ENCODE results near the gene MCTP2.

Gene MCTP2

GRCh38 chr15:94205366-94205765 lies 26.0 kb upstream of the MCTP2 start:
- Histone ChIP-seq H3K4me1 (ENCODE audit: control insufficient read depth, low read length) (peaks cover 2% of the 10 kb centered on the region; the same call in 1 of the 2 replicates), H3K4me3 (ENCODE audit: low read length) (no peak overlapping the region), H3K9me2 (replicated peaks; ENCODE audit: control insufficient read depth, low read length) (no peaks in the 10 kb centered on the region), H3K79me2 (ENCODE audit: control insufficient read depth, low read length) (no peaks in the 10 kb centered on the region), H3F3A (ENCODE audit: control insufficient read depth, insufficient read depth) (no peaks in the 10 kb centered on the region), H3K9me3 (ENCODE audit: control insufficient read depth, insufficient read depth, low read length) (no peaks in the 10 kb centered on the region), H3K27me3 (ENCODE audit: control insufficient read depth, low read length) (no peaks in the 10 kb centered on the region), H3K4me2 (ENCODE audit: low read length) (no peak overlapping the region), H3K36me3 (ENCODE audit: control insufficient read depth, low read length) (no peaks in the 10 kb centered on the region), H3K27ac (ENCODE audit: low read depth, low read length) (no peak overlapping the region), H4K20me1 (ENCODE audit: control insufficient read depth, insufficient read depth, low read depth, low read length) (no peaks in the 10 kb centered on the region)
- no peak for TF ChIP-seq CTCF (IDR thresholded peaks at IDR 0.05; ENCODE audit: low read depth, low read length, poor library complexity, severe bottlenecking)
- no peak for TF ChIP-seq EZH2phosphoT487 (IDR thresholded peaks at IDR 0.05; ENCODE audit: borderline replicate concordance, low read length)

GRCh38 chr15:94206463-94207167 lies 24.7 kb upstream of the MCTP2 start:
- no peaks in the 10 kb centered on the region for H3K36me3 ChIP-seq (ENCODE audit: control insufficient read depth, low read length)
- peaks cover 2% of the 10 kb centered on the region; the same call in 1 of the 2 replicates for H3K4me1 ChIP-seq (ENCODE audit: control insufficient read depth, low read length)
- no peaks in the 10 kb centered on the region for H3K79me2 ChIP-seq (ENCODE audit: control insufficient read depth, low read length)
- TF ChIP-seq EZH2phosphoT487 (IDR thresholded peaks at IDR 0.05; ENCODE audit: borderline replicate concordance, low read length) = no peak
- no peak for TF ChIP-seq CTCF (IDR thresholded peaks at IDR 0.05; ENCODE audit: low read depth, low read length, poor library complexity, severe bottlenecking)
- no peaks in the 10 kb centered on the region for H3K9me3 ChIP-seq (ENCODE audit: control insufficient read depth, insufficient read depth, low read length)
- no peaks in the 10 kb centered on the region for H4K20me1 ChIP-seq (ENCODE audit: control insufficient read depth, insufficient read depth, low read depth, low read length)
- H3F3A ChIP-seq (ENCODE audit: control insufficient read depth, insufficient read depth) = no peaks in the 10 kb centered on the region
- no peak overlapping the region for H3K4me3 ChIP-seq (ENCODE audit: low read length)
- no peak overlapping the region for H3K27ac ChIP-seq (ENCODE audit: low read depth, low read length)
- no peak overlapping the region for H3K4me2 ChIP-seq (ENCODE audit: low read length)
- no peaks in the 10 kb centered on the region for H3K27me3 ChIP-seq (ENCODE audit: control insufficient read depth, low read length)
- H3K9me2 ChIP-seq (replicated peaks; ENCODE audit: control insufficient read depth, low read length) = no peaks in the 10 kb centered on the region

GRCh38 chr15:94212291-94212690 lies 19.1 kb upstream of the MCTP2 start:
- Histone ChIP-seq H3K79me2 (ENCODE audit: control insufficient read depth, low read length) (no peaks in the 10 kb centered on the region), H3K4me2 (ENCODE audit: low read length) (no peak overlapping the region), H3K36me3 (ENCODE audit: control insufficient read depth, low read length) (no peaks in the 10 kb centered on the region), H3K27ac (ENCODE audit: low read depth, low read length) (no peak overlapping the region), H3K9me2 (replicated peaks; ENCODE audit: control insufficient read depth, low read length) (no peaks in the 10 kb centered on the region), H3K27me3 (ENCODE audit: control insufficient read depth, low read length) (no peaks in the 10 kb centered on the region), H4K20me1 (ENCODE audit: control insufficient read depth, insufficient read depth, low read depth, low read length) (no peaks in the 10 kb centered on the region), H3K4me3 (ENCODE audit: low read length) (no peak overlapping the region), H3K9me3 (ENCODE audit: control insufficient read depth, insufficient read depth, low read length) (no peaks in the 10 kb centered on the region), H3K4me1 (ENCODE audit: control insufficient read depth, low read length) (peaks cover 4% of the 10 kb centered on the region; the same call in 1 of the 2 replicates), H3F3A (ENCODE audit: control insufficient read depth, insufficient read depth) (no peaks in the 10 kb centered on the region)
- TF ChIP-seq CTCF (IDR thresholded peaks at IDR 0.05; ENCODE audit: low read depth, low read length, poor library complexity, severe bottlenecking) (no peak), EZH2phosphoT487 (IDR thresholded peaks at IDR 0.05; ENCODE audit: borderline replicate concordance, low read length) (no peak)

All from DOHH2 (cell line).